ENCODE results near the gene DOCK2.

GRCh38 chr5:169637549-169638121 is 560 bp downstream of the DOCK2 start:
- TF ChIP-seq EZH2 (IDR thresholded peaks at IDR 0.05; ENCODE audit: insufficient read depth, poor library complexity, severe bottlenecking) (no peak), EZH2phosphoT487 (IDR thresholded peaks at IDR 0.05; ENCODE audit: insufficient read depth, low read depth) (no peak)
